GM12874 (cell line): ENCODE measurements around the gene DMRTC2.
A peak's percentile ranks its signal among the peaks of the same experiment; 100 is the strongest.

Experiments used
- TF ChIP-seq, protein P1 (sequence below): IDR thresholded peaks from 2 replicates; pipeline ENCODE4 v1.5.1; 2011; ENCODE audit warnings: low read depth, mild to moderate bottlenecking, control low read depth, low read length, moderate library complexity; ENCODE audit not compliant: insufficient read depth

DMRTC2 gene

DNA sequence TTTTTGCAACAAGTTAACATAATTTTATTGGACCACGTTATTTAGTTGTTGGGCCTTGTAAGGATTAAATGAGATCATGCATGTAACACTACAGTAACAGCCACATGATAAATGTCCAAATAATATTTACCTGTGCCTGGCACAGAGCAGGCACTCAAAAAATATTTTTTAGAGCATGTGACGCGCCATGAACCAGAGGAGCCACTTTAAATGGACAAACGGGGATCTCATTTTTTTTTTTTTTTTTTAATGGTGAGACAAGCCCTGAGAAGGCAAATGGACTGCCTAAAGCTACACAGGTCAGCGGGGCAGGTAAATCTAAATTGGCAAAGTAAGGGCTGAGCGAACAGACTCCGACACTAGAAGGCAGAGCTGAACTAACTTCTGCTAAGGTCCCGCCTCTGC lies 14.4 kb downstream of the DMRTC2 start:
- TF ChIP-seq, protein P1, sequence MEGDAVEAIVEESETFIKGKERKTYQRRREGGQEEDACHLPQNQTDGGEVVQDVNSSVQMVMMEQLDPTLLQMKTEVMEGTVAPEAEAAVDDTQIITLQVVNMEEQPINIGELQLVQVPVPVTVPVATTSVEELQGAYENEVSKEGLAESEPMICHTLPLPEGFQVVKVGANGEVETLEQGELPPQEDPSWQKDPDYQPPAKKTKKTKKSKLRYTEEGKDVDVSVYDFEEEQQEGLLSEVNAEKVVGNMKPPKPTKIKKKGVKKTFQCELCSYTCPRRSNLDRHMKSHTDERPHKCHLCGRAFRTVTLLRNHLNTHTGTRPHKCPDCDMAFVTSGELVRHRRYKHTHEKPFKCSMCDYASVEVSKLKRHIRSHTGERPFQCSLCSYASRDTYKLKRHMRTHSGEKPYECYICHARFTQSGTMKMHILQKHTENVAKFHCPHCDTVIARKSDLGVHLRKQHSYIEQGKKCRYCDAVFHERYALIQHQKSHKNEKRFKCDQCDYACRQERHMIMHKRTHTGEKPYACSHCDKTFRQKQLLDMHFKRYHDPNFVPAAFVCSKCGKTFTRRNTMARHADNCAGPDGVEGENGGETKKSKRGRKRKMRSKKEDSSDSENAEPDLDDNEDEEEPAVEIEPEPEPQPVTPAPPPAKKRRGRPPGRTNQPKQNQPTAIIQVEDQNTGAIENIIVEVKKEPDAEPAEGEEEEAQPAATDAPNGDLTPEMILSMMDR = no peak; the same call in 1 of the 2 replicates

- TF ChIP-seq, protein P1 = peak; percentile 51; the same call in 1 of the 2 replicates
Measured at GRCh38 chr19:41859618-41860418, 15.0 kb downstream of the DMRTC2 start, which contains the start of gene RPS19. Gene RPS19 (plus strand): TSS chr19:41860255. CDS start chr19:41860775, 520 bp downstream.

GRCh38 chr19:41860419-41861115 lies 15.7 kb downstream of the DMRTC2 start:
- TF ChIP-seq, protein P1 = no peak

- TF ChIP-seq, protein P1 = no peak
Measured at GRCh38 chr19:41861116-41861768, 16.4 kb downstream of the DMRTC2 start.

DNA sequence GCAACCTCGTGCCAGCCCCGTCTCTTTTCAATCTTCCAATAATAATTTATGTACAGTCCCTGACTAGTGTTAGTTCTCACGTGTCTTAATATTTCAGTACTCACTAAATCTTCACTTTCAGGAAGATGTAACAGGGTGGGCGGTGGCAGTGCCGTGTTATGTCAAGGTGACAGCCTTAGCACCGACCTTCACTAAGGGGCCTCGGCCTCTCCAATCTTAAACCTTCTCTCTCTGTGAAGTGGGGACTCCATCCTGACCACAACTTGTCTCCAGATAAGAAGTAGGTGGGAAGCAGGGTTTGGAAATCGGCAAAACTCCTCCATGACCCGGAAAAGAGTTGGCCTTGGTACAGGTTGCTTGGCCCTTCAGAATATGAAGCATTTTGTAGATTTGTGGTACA lies 17.0 kb downstream of the DMRTC2 start:
- TF ChIP-seq, protein P1 = no peak

- TF ChIP-seq, protein P1 = no peak
Measured at GRCh38 chr19:41862445-41862986, 17.7 kb downstream of the DMRTC2 start.
